Right lobe of liver (tissue), 6 donors: ENCODE results near the gene RIC3. TPM values are rescaled to one million over a fixed set of nuclear protein-coding genes. Genes with fewer than 3 reads are reported as not detected.

Experiments
- ATAC-seq, 4 donors: fragments of 200-7000 bp; cut with Tn5 transposase; one replicate each; pipeline ENCODE4 v1.9.1; 2020; ENCODE audit warnings: mild to moderate bottlenecking in 4 of 4, moderate library complexity in 4 of 4
- DNase-seq, 3 donors: peaks; one replicate each; pipeline ENCODE4 v3.0.0-alpha.2; 2020
- H3K27ac ChIP-seq, 3 donors: fragments of 200-600 bp; one replicate each; pipeline ENCODE4 v1.8.0; 2022
- H3K27me3 ChIP-seq, 2 donors: fragments of 200-600 bp; one replicate each; pipeline ENCODE4 v1.8.0; 2022
- H3K36me3 ChIP-seq, 4 donors: fragments of 200-600 bp; sonication (generic) in 1 of 4; one replicate each; pipeline versions ENCODE4 v1.5.1 to v1.8.0; 2017 to 2022; ENCODE audit warnings: control low read depth in 1 of 4
- H3K4me1 ChIP-seq, 4 donors: fragments of 200-600 bp; sonication (generic) in 1 of 4; one replicate each; pipeline versions ENCODE4 v1.5.1 to v1.8.0; 2017 to 2022; ENCODE audit warnings: control low read depth in 1 of 4
- H3K4me3 ChIP-seq, 3 donors: fragments of 200-600 bp; one replicate each; pipeline ENCODE4 v1.8.0; 2022
- H3K9me3 ChIP-seq, 4 donors: fragments of 200-600 bp; sonication (generic) in 1 of 4; one replicate each; pipeline versions ENCODE4 v1.5.1 to v1.8.0; 2017 to 2022; ENCODE audit warnings: control low read depth in 1 of 4
- CTCF ChIP-seq, 4 donors: fragments of 200-600 bp in 3 of 4; fragments of 450-650 bp in 1 of 4; IDR thresholded peaks; one replicate each; pipeline versions ENCODE4 v1.5.1 to v1.8.0; 2016 to 2022; ENCODE audit warnings: antibody characterized with exemption in 4 of 4, mild to moderate bottlenecking in 2 of 4
- POLR2A ChIP-seq: fragments of 450-650 bp; IDR thresholded peaks from one replicate; pipeline ENCODE4 v1.6.1; 2017; ENCODE audit warnings: antibody characterized with exemption, mild to moderate bottlenecking
- WGBS: methylation state at CpG from one replicate; pipeline ENCODE4 v1.1.6; 2018; ENCODE audit warnings: low coverage, low lambda C conversion rate; ENCODE audit not compliant: insufficient coverage; ENCODE audit errors: missing lambda C conversion rate; 5-methylcytosine and 5-hydroxymethylcytosine counted together
- intact Hi-C, 2 donors: fragments of 100-400 bp; cut with DNase I; formaldehyde crosslinking; loops; one replicate each; pipeline versions ENCODE4 v1.11.2 to v1.14.1; 2022
- total RNA-seq, 6 experiments: library from RNA; depleted of rRNA in 2 of 6; stranded (reverse); fragments of >200 nt in 2 of 6; fragmentation: NEBNext Ultra II Directional in 3 of 6; extraction: Animal tissue kit (Norgen Biotek cat#: 25700) in 3 of 6; gene quantifications; one replicate each; pipeline versions ENCODE4 v1.1.0 to v1.2.4, GENCODE V29; 2016 to 2023
- donor health status: DM: no; HTN: yes; CAD: no.
- donor health status: DM: no; HTN: no; CAD: no.
- donor health status: DM: no; HTN: no; CAD: no.
- donor health status: DM: no; HTN: yes; CAD: no.
- donor health status: DM: no; HTN: yes; CAD: no.

Gene RIC3
- total RNA-seq, 6 experiments from 2014 or later = 1.4 to 7.3 (median 3.6) TPM

- intact Hi-C loops = loop anchor here in 1 of 2 donors (5.0 kb wide), 1 partner anchor 79 kb away; no protein-coding TSS in a partner anchor
- ATAC-seq = no peak
- H3K9me3 ChIP-seq = no peaks in the 10 kb centered on the region
- 54% methylated on average over 4 of the region's 5 CpGs for WGBS
- DNase-seq = peak in 1 of 3 donors; percentile 37
- H3K27ac ChIP-seq = no peak overlapping the region
- no peaks in the 10 kb centered on the region for H3K4me1 ChIP-seq
- TF ChIP-seq CTCF (IDR thresholded peaks at IDR 0.05) (no peak), POLR2A (no peak)
- H3K27me3 ChIP-seq = no peaks in the 10 kb centered on the region
- no peaks in the 10 kb centered on the region for H3K36me3 ChIP-seq
- no peak overlapping the region for H3K4me3 ChIP-seq
These were observed 77.1 kb downstream of the RIC3 start for GRCh38 chr11:8091721-8092120.

DNA sequence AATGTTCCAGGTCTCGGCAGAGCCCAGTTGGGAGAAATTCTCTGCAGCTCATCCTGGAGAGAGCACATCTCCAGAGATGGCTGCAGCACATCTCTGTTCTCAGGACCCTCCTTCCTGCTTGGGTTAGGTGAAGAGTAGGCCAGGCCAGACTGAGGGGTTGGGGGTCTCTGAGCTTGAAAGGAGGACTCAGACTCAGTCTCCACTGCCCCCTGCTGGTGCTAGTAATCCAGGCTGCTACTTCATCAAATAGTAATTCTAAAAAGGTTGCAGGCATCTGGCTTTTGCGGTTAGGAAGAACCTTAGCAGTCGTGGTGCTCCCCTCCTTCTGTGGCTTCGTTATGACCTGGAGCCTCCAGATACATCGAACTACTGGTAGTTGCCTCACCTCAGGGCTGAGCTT is 78.1 kb downstream of the RIC3 start:
- intact Hi-C loops = loop anchor here in 1 of 2 donors (5.0 kb wide), 1 partner anchor 78 kb away; no protein-coding TSS in a partner anchor
- 29% methylated on average over 4 of the region's 5 CpGs for WGBS
- no peak for ATAC-seq

GRCh38 chr11:8089791-8090510 is 78.9 kb downstream of the RIC3 start:
- no peak overlapping the region for H3K27ac ChIP-seq
- ATAC-seq (no peak), DNase-seq (no peak)
- H3K27me3 ChIP-seq = no peaks in the 10 kb centered on the region
- WGBS = no CpG with 5 or more reads among the region's 17 CpGs
- no peaks in the 10 kb centered on the region for H3K9me3 ChIP-seq
- intact Hi-C loops = loop anchor here (5.0 kb wide), 1 partner anchor 78 kb away; no protein-coding TSS in a partner anchor
- no peaks in the 10 kb centered on the region for H3K4me1 ChIP-seq
- no peak overlapping the region for H3K4me3 ChIP-seq
- no peaks in the 10 kb centered on the region for H3K36me3 ChIP-seq
- no peak for TF ChIP-seq CTCF (IDR thresholded peaks at IDR 0.05)
- no peak for TF ChIP-seq POLR2A

More for the DNA sequence above, 78.1 kb downstream of the RIC3 start:
- TF ChIP-seq CTCF (IDR thresholded peaks at IDR 0.05) = peak; percentile 36 to 50 (median 44)
- TF ChIP-seq POLR2A = no peak
- no peak for DNase-seq
- Histone ChIP-seq H3K4me1 (no peaks in the 10 kb centered on the region), H3K9me3 (no peaks in the 10 kb centered on the region), H3K27me3 (no peaks in the 10 kb centered on the region), H3K27ac (no peak overlapping the region), H3K4me3 (no peak overlapping the region), H3K36me3 (no peaks in the 10 kb centered on the region)

DNA sequence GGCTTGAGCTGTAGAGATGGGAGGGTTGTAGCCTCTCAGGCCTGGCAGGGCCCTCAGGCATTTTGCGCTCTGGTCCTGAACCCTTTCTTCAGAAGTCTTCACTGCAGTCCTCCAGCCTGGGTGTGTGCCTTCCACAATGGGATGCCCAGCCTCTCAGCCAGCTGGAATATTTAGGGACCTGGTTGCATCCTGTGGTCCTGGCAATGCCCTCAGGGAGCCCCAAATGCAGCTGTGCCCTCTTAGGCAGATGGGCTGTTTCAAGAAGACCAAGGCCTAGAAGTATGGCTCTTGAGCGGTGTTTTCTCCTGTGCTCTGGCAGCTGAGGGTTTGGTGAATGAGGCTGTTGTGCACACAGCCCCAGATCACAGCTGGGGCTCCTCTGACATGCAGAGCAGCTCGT is 81.1 kb downstream of the RIC3 start:
- Histone ChIP-seq H3K36me3 (no peaks in the 10 kb centered on the region), H3K4me3 (no peak overlapping the region), H3K4me1 (no peaks in the 10 kb centered on the region), H3K27me3 (no peaks in the 10 kb centered on the region), H3K9me3 (no peaks in the 10 kb centered on the region), H3K27ac (no peak overlapping the region)
- ATAC-seq (no peak), DNase-seq (no peak)
- WGBS = 60% methylated on average over 2 of the region's 3 CpGs
- TF ChIP-seq CTCF (IDR thresholded peaks at IDR 0.05) = no peak
- no peak for TF ChIP-seq POLR2A
- intact Hi-C loops = loop anchor here in 1 of 2 donors (5.0 kb wide), 1 partner anchor 75 kb away; no protein-coding TSS in a partner anchor
